ENCODE measurements around the gene ATP5MC2. TPM values are rescaled to one million over a fixed set of nuclear protein-coding genes. Genes with fewer than 3 reads are reported as not detected.
"Not testable (repeated sequence)": the region's sequence is repeated elsewhere in the genome, so short reads cannot be mapped to it uniquely, and the experiment has no call there.

The ATP5MC2 gene
- 311 and 313 TPM in 2 replicates for total RNA-seq

GRCh38 chr12:53675701-53676607 lies at the start of gene ATP5MC2:
ATP5MC2 (minus strand) TSS chr12:53676083; CDS start chr12:53672614, 3,469 bp downstream.
- H3K4me3 ChIP-seq (ENCODE audit: low read depth, low read length), result peak within 1 kb of the TSS; percentile 100
- TF ChIP-seq CTCF (conservative IDR thresholded peaks at IDR 0.05; ENCODE audit: low read depth, low read length), result peak; percentile 99
- DNase-seq (ENCODE audit: low read depth), result peak; percentile 78

- DNase-seq (ENCODE audit: low read depth), result no peak
- no peak for TF ChIP-seq CTCF (conservative IDR thresholded peaks at IDR 0.05; ENCODE audit: low read depth, low read length)
- no peak overlapping the region for H3K4me3 ChIP-seq (ENCODE audit: low read depth, low read length)
Measured at GRCh38 chr12:53722450-53723041, 46.7 kb upstream of the ATP5MC2 start.

GRCh38 chr12:53720946-53721345 lies 45.1 kb upstream of the ATP5MC2 start:
- no peak for TF ChIP-seq CTCF (conservative IDR thresholded peaks at IDR 0.05; ENCODE audit: low read depth, low read length)
- no peak overlapping the region for H3K4me3 ChIP-seq (ENCODE audit: low read depth, low read length)
- no peak for DNase-seq (ENCODE audit: low read depth)

GRCh38 chr12:53719649-53720048 lies 43.8 kb upstream of the ATP5MC2 start:
- no peak overlapping the region for H3K4me3 ChIP-seq (ENCODE audit: low read depth, low read length)
- DNase-seq (ENCODE audit: low read depth), result no peak
- TF ChIP-seq CTCF (conservative IDR thresholded peaks at IDR 0.05; ENCODE audit: low read depth, low read length), result no peak

- H3K4me3 ChIP-seq (ENCODE audit: low read depth, low read length); DNase-seq (ENCODE audit: low read depth): not testable (repeated sequence)
Measured at GRCh38 chr12:53718567-53718966, 42.7 kb upstream of the ATP5MC2 start.

GRCh38 chr12:53717319-53717718 lies 41.4 kb upstream of the ATP5MC2 start:
- H3K4me3 ChIP-seq (ENCODE audit: low read depth, low read length), result no peak overlapping the region
- no peak for TF ChIP-seq CTCF (conservative IDR thresholded peaks at IDR 0.05; ENCODE audit: low read depth, low read length)
- DNase-seq (ENCODE audit: low read depth), result no peak

GRCh38 chr12:53714004-53714403 lies 38.1 kb upstream of the ATP5MC2 start:
- DNase-seq (ENCODE audit: low read depth), result no peak
- TF ChIP-seq CTCF (conservative IDR thresholded peaks at IDR 0.05; ENCODE audit: low read depth, low read length), result no peak
- no peak overlapping the region for H3K4me3 ChIP-seq (ENCODE audit: low read depth, low read length)
